Measurements from ENCODE around the gene HDAC5.

GRCh38 chr17:44084131-44084538 lies 39.3 kb downstream of the HDAC5 start:
- TF ChIP-seq, protein P1, sequence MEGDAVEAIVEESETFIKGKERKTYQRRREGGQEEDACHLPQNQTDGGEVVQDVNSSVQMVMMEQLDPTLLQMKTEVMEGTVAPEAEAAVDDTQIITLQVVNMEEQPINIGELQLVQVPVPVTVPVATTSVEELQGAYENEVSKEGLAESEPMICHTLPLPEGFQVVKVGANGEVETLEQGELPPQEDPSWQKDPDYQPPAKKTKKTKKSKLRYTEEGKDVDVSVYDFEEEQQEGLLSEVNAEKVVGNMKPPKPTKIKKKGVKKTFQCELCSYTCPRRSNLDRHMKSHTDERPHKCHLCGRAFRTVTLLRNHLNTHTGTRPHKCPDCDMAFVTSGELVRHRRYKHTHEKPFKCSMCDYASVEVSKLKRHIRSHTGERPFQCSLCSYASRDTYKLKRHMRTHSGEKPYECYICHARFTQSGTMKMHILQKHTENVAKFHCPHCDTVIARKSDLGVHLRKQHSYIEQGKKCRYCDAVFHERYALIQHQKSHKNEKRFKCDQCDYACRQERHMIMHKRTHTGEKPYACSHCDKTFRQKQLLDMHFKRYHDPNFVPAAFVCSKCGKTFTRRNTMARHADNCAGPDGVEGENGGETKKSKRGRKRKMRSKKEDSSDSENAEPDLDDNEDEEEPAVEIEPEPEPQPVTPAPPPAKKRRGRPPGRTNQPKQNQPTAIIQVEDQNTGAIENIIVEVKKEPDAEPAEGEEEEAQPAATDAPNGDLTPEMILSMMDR (IDR thresholded peaks at IDR 0.05; ENCODE audit: low read length), result peak; percentile 56; the same call in 1 of the 2 replicates
- no peak for TF ChIP-seq EZH2 (IDR thresholded peaks at IDR 0.05; ENCODE audit: borderline replicate concordance, low read length)

Data from OCI-LY1 (cell line).